Measurements from ENCODE around the gene ZNF543. TPM values are rescaled to one million over a fixed set of nuclear protein-coding genes. Genes with fewer than 3 reads are reported as not detected.
"Not testable (repeated sequence)": the region's sequence is repeated elsewhere in the genome, so short reads cannot be mapped to it uniquely, and the experiment has no call there.

The ZNF543 gene
- total RNA-seq, 1 experiment from 2014 or later = 10.6 TPM

GRCh38 chr19:57366776-57367175, 46.5 kb downstream of the ZNF543 start:
- no peak for DNase-seq (ENCODE audit: low spot score)
- H3K36me3 ChIP-seq (ENCODE audit: insufficient read depth, low read length, poor library complexity, severe bottlenecking) = no peaks in the 10 kb centered on the region
- no peak overlapping the region for H3K27ac ChIP-seq (ENCODE audit: low read depth, low read length, poor library complexity, severe bottlenecking)
- no TSS peak for BruUV-seq (replicated peaks)
- H3K9me3 ChIP-seq (ENCODE audit: low read depth, low read length, poor library complexity, severe bottlenecking) = no peaks in the 10 kb centered on the region
- ChIA-PET CTCF (interaction anchor here (0.6 kb wide), 1 partner anchor 23 kb away, joined by 3 read pairs; the partner anchor contains the start of gene ZNF548), POLR2A (ENCODE audit: low non-redundant PET) (no interaction called here)
- H3K4me1 ChIP-seq (ENCODE audit: insufficient read depth, low read length, poor library complexity, severe bottlenecking) = no peaks in the 10 kb centered on the region
- TF ChIP-seq CTCF (conservative IDR thresholded peaks at IDR 0.05; ENCODE audit: low read depth, low read length) = no peak
- no peak for TF ChIP-seq EZH2 (IDR thresholded peaks at IDR 0.05; ENCODE audit: borderline replicate concordance, low read depth, low read length, poor library complexity, severe bottlenecking)
- H3K27me3 ChIP-seq (replicated peaks; ENCODE audit: insufficient read depth, low read depth, low read length, poor library complexity) = no peaks in the 10 kb centered on the region
- H3K4me3 ChIP-seq (ENCODE audit: low read depth, low read length, poor library complexity, severe bottlenecking) = no peak overlapping the region
- intact Hi-C loops (cut with micrococcal nuclease; ENCODE audit: unreplicated experiment) = no loop called here

- BruUV-seq (replicated peaks) = no TSS peak
- no peak overlapping the region for H3K4me3 ChIP-seq (ENCODE audit: low read depth, low read length, poor library complexity, severe bottlenecking)
- no peaks in the 10 kb centered on the region for H3K4me1 ChIP-seq (ENCODE audit: insufficient read depth, low read length, poor library complexity, severe bottlenecking)
- H3K27me3 ChIP-seq (replicated peaks; ENCODE audit: insufficient read depth, low read depth, low read length, poor library complexity) = no peaks in the 10 kb centered on the region
- TF ChIP-seq CTCF (conservative IDR thresholded peaks at IDR 0.05; ENCODE audit: low read depth, low read length) (no peak), EZH2 (IDR thresholded peaks at IDR 0.05; ENCODE audit: borderline replicate concordance, low read depth, low read length, poor library complexity, severe bottlenecking) (no peak)
- intact Hi-C loops (cut with micrococcal nuclease; ENCODE audit: unreplicated experiment) = no loop called here
- H3K27ac ChIP-seq (ENCODE audit: low read depth, low read length, poor library complexity, severe bottlenecking) = no peak overlapping the region
- peaks cover 16% of the 10 kb centered on the region for H3K36me3 ChIP-seq (ENCODE audit: insufficient read depth, low read length, poor library complexity, severe bottlenecking)
- DNase-seq (ENCODE audit: low spot score) = no peak
- ChIA-PET CTCF (no interaction called here), POLR2A (ENCODE audit: low non-redundant PET) (no interaction called here)
- H3K9me3 ChIP-seq (ENCODE audit: low read depth, low read length, poor library complexity, severe bottlenecking) = peaks cover 20% of the 10 kb centered on the region
Observed at GRCh38 chr19:57374179-57374578, 53.9 kb downstream of the ZNF543 start.

- POLR2A ChIA-PET (ENCODE audit: low non-redundant PET); CTCF ChIA-PET: not testable (repeated sequence)
- H3K36me3 ChIP-seq (ENCODE audit: insufficient read depth, low read length, poor library complexity, severe bottlenecking) = peaks cover 16% of the 10 kb centered on the region
Observed at GRCh38 chr19:57374647-57375046, 54.4 kb downstream of the ZNF543 start.

GRCh38 chr19:57376151-57376550, 55.9 kb downstream of the ZNF543 start:
- BruUV-seq (replicated peaks) = no TSS peak
- CTCF ChIA-PET = no interaction called here
- no peaks in the 10 kb centered on the region for H3K4me1 ChIP-seq (ENCODE audit: insufficient read depth, low read length, poor library complexity, severe bottlenecking)
- TF ChIP-seq EZH2 (IDR thresholded peaks at IDR 0.05; ENCODE audit: borderline replicate concordance, low read depth, low read length, poor library complexity, severe bottlenecking) (no peak), CTCF (conservative IDR thresholded peaks at IDR 0.05; ENCODE audit: low read depth, low read length) (no peak)
- peaks cover 20% of the 10 kb centered on the region for H3K9me3 ChIP-seq (ENCODE audit: low read depth, low read length, poor library complexity, severe bottlenecking)
- H3K4me3 ChIP-seq (ENCODE audit: low read depth, low read length, poor library complexity, severe bottlenecking) = no peak overlapping the region
- no peaks in the 10 kb centered on the region for H3K27me3 ChIP-seq (replicated peaks; ENCODE audit: insufficient read depth, low read depth, low read length, poor library complexity)
- peaks cover 16% of the 10 kb centered on the region for H3K36me3 ChIP-seq (ENCODE audit: insufficient read depth, low read length, poor library complexity, severe bottlenecking)
- POLR2A ChIA-PET (ENCODE audit: low non-redundant PET) = no interaction called here
- intact Hi-C loops (cut with micrococcal nuclease; ENCODE audit: unreplicated experiment) = no loop called here
- no peak overlapping the region for H3K27ac ChIP-seq (ENCODE audit: low read depth, low read length, poor library complexity, severe bottlenecking)
- DNase-seq (ENCODE audit: low spot score) = no peak

More at GRCh38 chr19:57374647-57375046, 54.4 kb downstream of the ZNF543 start:
- H3K4me3 ChIP-seq (ENCODE audit: low read depth, low read length, poor library complexity, severe bottlenecking); intact Hi-C loops (cut with micrococcal nuclease; ENCODE audit: unreplicated experiment); H3K27ac ChIP-seq (ENCODE audit: low read depth, low read length, poor library complexity, severe bottlenecking); DNase-seq (ENCODE audit: low spot score); H3K4me1 ChIP-seq (ENCODE audit: insufficient read depth, low read length, poor library complexity, severe bottlenecking); BruUV-seq (replicated peaks); H3K27me3 ChIP-seq (replicated peaks; ENCODE audit: insufficient read depth, low read depth, low read length, poor library complexity): not testable (repeated sequence)
- H3K9me3 ChIP-seq (ENCODE audit: low read depth, low read length, poor library complexity, severe bottlenecking) = peaks cover 20% of the 10 kb centered on the region

Measured in A673 (cell line).